ENCODE results near the gene ANKRD11.

DNA sequence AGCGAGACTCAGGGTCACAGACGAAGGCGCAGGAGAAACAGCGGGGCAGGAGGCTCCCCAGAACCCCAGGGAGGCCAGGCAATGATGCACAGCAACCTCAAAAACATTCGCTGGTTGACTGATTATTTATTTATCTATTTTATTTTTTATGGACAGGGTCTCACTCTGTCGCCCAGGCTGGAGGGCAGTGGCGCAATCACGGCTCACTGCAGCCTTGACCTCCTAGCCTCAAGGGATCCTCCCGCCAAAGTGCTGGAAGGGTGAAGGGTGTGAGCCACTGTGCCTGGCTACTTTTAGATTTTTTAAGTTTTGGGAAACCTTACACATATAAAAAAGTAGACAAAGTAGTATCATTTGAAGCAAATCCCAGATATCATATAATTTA is 189.4 kb downstream of the ANKRD11 start:
- TF ChIP-seq EZH2 (optimal IDR thresholded peaks at IDR 0.05; ENCODE audit: low read depth, low read length) (no peak), EZH2phosphoT487 (IDR thresholded peaks at IDR 0.05; ENCODE audit: low read length) (no peak)
- TF ChIP-seq, protein P1, sequence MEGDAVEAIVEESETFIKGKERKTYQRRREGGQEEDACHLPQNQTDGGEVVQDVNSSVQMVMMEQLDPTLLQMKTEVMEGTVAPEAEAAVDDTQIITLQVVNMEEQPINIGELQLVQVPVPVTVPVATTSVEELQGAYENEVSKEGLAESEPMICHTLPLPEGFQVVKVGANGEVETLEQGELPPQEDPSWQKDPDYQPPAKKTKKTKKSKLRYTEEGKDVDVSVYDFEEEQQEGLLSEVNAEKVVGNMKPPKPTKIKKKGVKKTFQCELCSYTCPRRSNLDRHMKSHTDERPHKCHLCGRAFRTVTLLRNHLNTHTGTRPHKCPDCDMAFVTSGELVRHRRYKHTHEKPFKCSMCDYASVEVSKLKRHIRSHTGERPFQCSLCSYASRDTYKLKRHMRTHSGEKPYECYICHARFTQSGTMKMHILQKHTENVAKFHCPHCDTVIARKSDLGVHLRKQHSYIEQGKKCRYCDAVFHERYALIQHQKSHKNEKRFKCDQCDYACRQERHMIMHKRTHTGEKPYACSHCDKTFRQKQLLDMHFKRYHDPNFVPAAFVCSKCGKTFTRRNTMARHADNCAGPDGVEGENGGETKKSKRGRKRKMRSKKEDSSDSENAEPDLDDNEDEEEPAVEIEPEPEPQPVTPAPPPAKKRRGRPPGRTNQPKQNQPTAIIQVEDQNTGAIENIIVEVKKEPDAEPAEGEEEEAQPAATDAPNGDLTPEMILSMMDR (IDR thresholded peaks at IDR 0.05; ENCODE audit: low read length) = no peak

Measured in MM.1S (cell line).